ENCODE data around the gene UQCRC2. TPM values are rescaled to one million over a fixed set of nuclear protein-coding genes. Genes with fewer than 3 reads are reported as not detected.

UQCRC2 gene
- total RNA-seq, 1 experiment from 2014 or later: 249 TPM

GRCh38 chr16:21997697-21998480 is 44.7 kb downstream of the UQCRC2 start (continued):
- TF ChIP-seq EZH2phosphoT487 (IDR thresholded peaks at IDR 0.05; ENCODE audit: borderline replicate concordance) (no peak), SP1 (IDR thresholded peaks at IDR 0.05; ENCODE audit: low read depth) (no peak), CBX3 (IDR thresholded peaks at IDR 0.05; ENCODE audit: low read depth) (no peak)
- TF ChIP-seq, protein P1, sequence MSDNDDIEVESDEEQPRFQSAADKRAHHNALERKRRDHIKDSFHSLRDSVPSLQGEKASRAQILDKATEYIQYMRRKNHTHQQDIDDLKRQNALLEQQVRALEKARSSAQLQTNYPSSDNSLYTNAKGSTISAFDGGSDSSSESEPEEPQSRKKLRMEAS (IDR thresholded peaks at IDR 0.05): no peak
- TF ChIP-seq, protein P2, sequence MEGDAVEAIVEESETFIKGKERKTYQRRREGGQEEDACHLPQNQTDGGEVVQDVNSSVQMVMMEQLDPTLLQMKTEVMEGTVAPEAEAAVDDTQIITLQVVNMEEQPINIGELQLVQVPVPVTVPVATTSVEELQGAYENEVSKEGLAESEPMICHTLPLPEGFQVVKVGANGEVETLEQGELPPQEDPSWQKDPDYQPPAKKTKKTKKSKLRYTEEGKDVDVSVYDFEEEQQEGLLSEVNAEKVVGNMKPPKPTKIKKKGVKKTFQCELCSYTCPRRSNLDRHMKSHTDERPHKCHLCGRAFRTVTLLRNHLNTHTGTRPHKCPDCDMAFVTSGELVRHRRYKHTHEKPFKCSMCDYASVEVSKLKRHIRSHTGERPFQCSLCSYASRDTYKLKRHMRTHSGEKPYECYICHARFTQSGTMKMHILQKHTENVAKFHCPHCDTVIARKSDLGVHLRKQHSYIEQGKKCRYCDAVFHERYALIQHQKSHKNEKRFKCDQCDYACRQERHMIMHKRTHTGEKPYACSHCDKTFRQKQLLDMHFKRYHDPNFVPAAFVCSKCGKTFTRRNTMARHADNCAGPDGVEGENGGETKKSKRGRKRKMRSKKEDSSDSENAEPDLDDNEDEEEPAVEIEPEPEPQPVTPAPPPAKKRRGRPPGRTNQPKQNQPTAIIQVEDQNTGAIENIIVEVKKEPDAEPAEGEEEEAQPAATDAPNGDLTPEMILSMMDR (IDR thresholded peaks at IDR 0.05 in 2 of 3, conservative IDR thresholded peaks at IDR 0.05 in 1 of 3; ENCODE audit: borderline replicate concordance in 1 of 3, insufficient read depth in 1 of 3, low read depth in 2 of 3, low read length in 2 of 3): no peak

DNA sequence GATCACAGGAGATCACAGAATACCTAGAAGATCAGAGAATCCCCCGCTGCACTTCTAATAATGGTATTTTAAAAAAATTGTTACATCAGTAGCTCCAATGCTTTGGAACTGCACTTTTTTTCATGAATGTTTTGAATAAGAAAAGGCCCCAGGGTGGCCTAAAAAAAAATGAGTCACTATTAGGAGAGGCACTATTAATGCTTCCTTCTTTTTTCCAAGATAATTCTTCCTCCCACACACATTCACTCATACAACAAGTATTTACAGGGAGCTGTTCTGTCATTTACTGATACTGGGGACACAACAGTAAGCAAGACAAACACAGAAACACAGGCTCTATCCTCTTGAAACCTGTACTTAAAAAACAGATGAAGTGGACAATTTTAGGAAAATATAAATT is 48.4 kb downstream of the UQCRC2 start:
- Histone ChIP-seq H4K20me1 (ENCODE audit: insufficient read depth) (no peaks in the 10 kb centered on the region), H3K27ac (ENCODE audit: low read depth, low read length) (no peak overlapping the region), H3K27me3 (ENCODE audit: insufficient read depth, low read length) (no peaks in the 10 kb centered on the region), H3K4me3 (replicated peaks in 1 of 2; ENCODE audit: low read depth in 1 of 2, low read length in 2 of 2) (peak overlapping the region in 1 of 2 experiments; percentile 34; a peak in 1 of 4 replicates), H3K9me3 (ENCODE audit: control insufficient read depth in 1 of 2, insufficient read depth in 1 of 2, low read depth in 1 of 2, low read length in 2 of 2) (no peaks in the 10 kb centered on the region), H3K4me1 (ENCODE audit: control insufficient read depth in 1 of 2, insufficient read depth in 2 of 2, low read length in 2 of 2) (peaks cover 16 to 29% of the 10 kb centered on the region in 2 experiments), H3K4me2 (ENCODE audit: low read length) (peak overlapping the region; percentile 64), H2AFZ (ENCODE audit: low read depth, low read length, poor library complexity, severe bottlenecking) (peak overlapping the region; percentile 64), H3K9ac (ENCODE audit: low read length) (no peak overlapping the region), H3K79me2 (ENCODE audit: insufficient read depth, low read length) (no peaks in the 10 kb centered on the region), H3K9me2 (ENCODE audit: insufficient read depth) (no peaks in the 10 kb centered on the region), H3K36me3 (ENCODE audit: control insufficient read depth in 1 of 2, insufficient read depth in 2 of 2, low read length in 2 of 2) (no peaks in the 10 kb centered on the region)
- DNase-seq (ENCODE audit: low read depth, low spot score) (no peak), ATAC-seq (peak; percentile 11; the same call in 1 of the 2 replicates)
- BruUV-seq (replicated peaks): no TSS peak
- RAD21 ChIA-PET (ENCODE audit: low non-redundant PET in 1 of 2, low total read pairs in 2 of 2, uncharacterized antibody in 2 of 2, unreplicated experiment in 2 of 2): interaction anchor here (1.2 to 2.1 kb wide), 5 partner anchors 76 to 187 kb away, joined by 3 to 18 read pairs (median 7); no protein-coding TSS in a partner anchor
- POLR2A ChIA-PET: interaction anchor here (0.8 to 1.1 kb wide), 2 partner anchors 76 to 186 kb away, joined by 4 to 5 read pairs; no protein-coding TSS in a partner anchor
- TF ChIP-seq, protein P3, sequence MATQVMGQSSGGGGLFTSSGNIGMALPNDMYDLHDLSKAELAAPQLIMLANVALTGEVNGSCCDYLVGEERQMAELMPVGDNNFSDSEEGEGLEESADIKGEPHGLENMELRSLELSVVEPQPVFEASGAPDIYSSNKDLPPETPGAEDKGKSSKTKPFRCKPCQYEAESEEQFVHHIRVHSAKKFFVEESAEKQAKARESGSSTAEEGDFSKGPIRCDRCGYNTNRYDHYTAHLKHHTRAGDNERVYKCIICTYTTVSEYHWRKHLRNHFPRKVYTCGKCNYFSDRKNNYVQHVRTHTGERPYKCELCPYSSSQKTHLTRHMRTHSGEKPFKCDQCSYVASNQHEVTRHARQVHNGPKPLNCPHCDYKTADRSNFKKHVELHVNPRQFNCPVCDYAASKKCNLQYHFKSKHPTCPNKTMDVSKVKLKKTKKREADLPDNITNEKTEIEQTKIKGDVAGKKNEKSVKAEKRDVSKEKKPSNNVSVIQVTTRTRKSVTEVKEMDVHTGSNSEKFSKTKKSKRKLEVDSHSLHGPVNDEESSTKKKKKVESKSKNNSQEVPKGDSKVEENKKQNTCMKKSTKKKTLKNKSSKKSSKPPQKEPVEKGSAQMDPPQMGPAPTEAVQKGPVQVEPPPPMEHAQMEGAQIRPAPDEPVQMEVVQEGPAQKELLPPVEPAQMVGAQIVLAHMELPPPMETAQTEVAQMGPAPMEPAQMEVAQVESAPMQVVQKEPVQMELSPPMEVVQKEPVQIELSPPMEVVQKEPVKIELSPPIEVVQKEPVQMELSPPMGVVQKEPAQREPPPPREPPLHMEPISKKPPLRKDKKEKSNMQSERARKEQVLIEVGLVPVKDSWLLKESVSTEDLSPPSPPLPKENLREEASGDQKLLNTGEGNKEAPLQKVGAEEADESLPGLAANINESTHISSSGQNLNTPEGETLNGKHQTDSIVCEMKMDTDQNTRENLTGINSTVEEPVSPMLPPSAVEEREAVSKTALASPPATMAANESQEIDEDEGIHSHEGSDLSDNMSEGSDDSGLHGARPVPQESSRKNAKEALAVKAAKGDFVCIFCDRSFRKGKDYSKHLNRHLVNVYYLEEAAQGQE (IDR thresholded peaks at IDR 0.05; ENCODE audit: low read depth): no peak
- TF ChIP-seq YY1 (IDR thresholded peaks at IDR 0.05; ENCODE audit: extremely low read depth, insufficient replicate concordance, low read depth, low read length) (no peak), ELF1 (IDR thresholded peaks at IDR 0.05; ENCODE audit: borderline replicate concordance, low read depth) (no peak), EGR1 (IDR thresholded peaks at IDR 0.05; ENCODE audit: low read depth) (peak; percentile 59; the same call in 1 of the 2 replicates), JUND (IDR thresholded peaks at IDR 0.05) (0 out of 2 replicates have a peak, but pooled peaks have one; percentile 27), FOSL1 (IDR thresholded peaks at IDR 0.05; ENCODE audit: low read depth) (peak; percentile 38; the same call in 1 of the 2 replicates), SP1 (IDR thresholded peaks at IDR 0.05; ENCODE audit: low read depth) (0 out of 2 replicates have a peak, but pooled peaks have one; percentile 16)
- CTCF ChIA-PET: interaction anchor here (0.8 to 5.9 kb wide), 11 partner anchors 9 to 188 kb away, joined by 3 to 140 read pairs (median 4); no protein-coding TSS in a partner anchor
- intact Hi-C loops (cut with micrococcal nuclease): loop anchor here (10.0 kb wide), 1 partner anchor 293 kb away; the partner anchor contains the start of gene POLR3E
